Left lung (tissue), 10 donors: ENCODE data around the gene ZNF324B. TPM values are rescaled to one million over a fixed set of nuclear protein-coding genes. Genes with fewer than 3 reads are reported as not detected.

Experiments used
- ATAC-seq: fragments of 200-7000 bp; cut with Tn5 transposase; one replicate; pipeline ENCODE4 v1.9.1; 2020; ENCODE audit warnings: moderate library complexity
- DNase-seq, 4 donors: peaks; one replicate each; pipeline ENCODE4 v3.0.0-alpha.2; 2013 to 2020
- H3K27ac ChIP-seq, 2 donors: fragments of 200-600 bp; sonication (generic) in 1 of 2; one replicate each; pipeline versions ENCODE4 v1.5.0 to v1.8.0; 2020 to 2021
- H3K27me3 ChIP-seq, 2 donors: fragments of 200-600 bp; sonication (generic) in 1 of 2; one replicate each; pipeline versions ENCODE4 v1.5.0 to v1.8.0; 2020 to 2021
- H3K36me3 ChIP-seq, 2 donors: fragments of 200-600 bp; sonication (generic) in 1 of 2; one replicate each; pipeline versions ENCODE4 v1.5.0 to v1.8.0; 2020 to 2021
- H3K4me1 ChIP-seq, 2 donors: fragments of 200-600 bp; one replicate each; pipeline ENCODE4 v1.8.0; 2021
- H3K4me3 ChIP-seq, 2 donors: fragments of 200-600 bp; sonication (generic) in 1 of 2; one replicate each; pipeline versions ENCODE4 v1.5.0 to v1.8.0; 2020 to 2021; ENCODE audit warnings: mild to moderate bottlenecking in 1 of 2
- H3K9me3 ChIP-seq, 2 donors: fragments of 200-600 bp; sonication (generic) in 1 of 2; one replicate each; pipeline versions ENCODE4 v1.5.0 to v1.8.0; 2020 to 2021
- CTCF ChIP-seq, 2 donors: fragments of 200-600 bp; sonication (generic) in 1 of 2; IDR thresholded peaks; one replicate each; pipeline versions ENCODE4 v1.5.0 to v1.8.0; 2021; ENCODE audit warnings: antibody characterized with exemption in 2 of 2
- intact Hi-C, 2 donors: fragments of 100-400 bp; cut with DNase I; formaldehyde crosslinking; loops; one replicate each; pipeline versions ENCODE4 v1.11.2 to v1.14.2; 2022
- polyA plus RNA-seq, 6 donors: library from polyadenylated mRNA; unstranded; fragments of 120-200 nt; gene quantifications; one replicate each; pipeline ENCODE4 v1.2.1, GENCODE V29; 2013; ENCODE audit not compliant: insufficient read length in 6 of 6
- total RNA-seq, 2 donors: library from RNA; stranded (reverse); fragmentation: NEBNext Ultra II Directional; extraction: Animal tissue kit (Norgen Biotek cat#: 25700); gene quantifications; one replicate each; pipeline ENCODE4 v1.2.1, GENCODE V29; 2021
- donor health status: DM: no; HTN: yes; CAD: no.
- donor health status: DM: no; HTN: no; CAD: no.

The ZNF324B gene
- total and polyA plus RNA-seq, 8 donors: 5.2 to 7.8 (median 6.7) TPM

GRCh38 chr19:58456111-58456510, 4.7 kb downstream of the ZNF324B start:
- H3K9me3 ChIP-seq: no peaks in the 10 kb centered on the region
- peaks cover 0 to 6% of the 10 kb centered on the region in 2 donors for H3K4me1 ChIP-seq
- intact Hi-C loops: no loop called here
- DNase-seq: no peak
- H3K27ac ChIP-seq: no peak overlapping the region
- ATAC-seq: no peak
- peaks cover 0 to 36% of the 10 kb centered on the region in 2 donors for H3K36me3 ChIP-seq
- no peak overlapping the region for H3K4me3 ChIP-seq
- H3K27me3 ChIP-seq: no peaks in the 10 kb centered on the region
- no peak for TF ChIP-seq CTCF (IDR thresholded peaks at IDR 0.05)

GRCh38 chr19:58460039-58460438, 8.6 kb downstream of the ZNF324B start:
- intact Hi-C loops: no loop called here
- no peak for DNase-seq
- Histone ChIP-seq H3K9me3 (no peaks in the 10 kb centered on the region), H3K27me3 (no peaks in the 10 kb centered on the region), H3K4me1 (no peaks in the 10 kb centered on the region), H3K4me3 (no peak overlapping the region), H3K27ac (no peak overlapping the region), H3K36me3 (peaks cover 0 to 21% of the 10 kb centered on the region in 2 donors)
- no peak for ATAC-seq
- TF ChIP-seq CTCF (IDR thresholded peaks at IDR 0.05): no peak

- no peaks in the 10 kb centered on the region for H3K27me3 ChIP-seq
- peak overlapping the region in 1 of 2 donors; percentile 82 for H3K27ac ChIP-seq
- ATAC-seq (peak; percentile 39), DNase-seq (no peak)
- H3K4me1 ChIP-seq: peaks cover 6 to 16% of the 10 kb centered on the region in 2 donors
- intact Hi-C loops: no loop called here
- H3K4me3 ChIP-seq: peak overlapping the region; percentile 97 to 99
- peaks cover 0 to 20% of the 10 kb centered on the region in 2 donors for H3K36me3 ChIP-seq
- no peak for TF ChIP-seq CTCF (IDR thresholded peaks at IDR 0.05)
- no peaks in the 10 kb centered on the region for H3K9me3 ChIP-seq
These were observed 14.8 kb downstream of the ZNF324B start for GRCh38 chr19:58466089-58466759.

- Histone ChIP-seq H3K27me3 (no peaks in the 10 kb centered on the region), H3K9me3 (no peaks in the 10 kb centered on the region), H3K36me3 (peaks cover 0 to 28% of the 10 kb centered on the region in 2 donors), H3K4me3 (peak within 1 kb of the TSS; percentile 97 to 99), H3K4me1 (peaks cover 6 to 16% of the 10 kb centered on the region in 2 donors), H3K27ac (peak within 1 kb of the TSS; percentile 19 to 82)
- TF ChIP-seq CTCF (IDR thresholded peaks at IDR 0.05): no peak
- ATAC-seq (peak; percentile 99), DNase-seq (peak; percentile 95 to 99 (median 98))
- intact Hi-C loops: no loop called here
These were observed 15.6 kb downstream of the ZNF324B start, which contains the start of gene ZNF324 for GRCh38 chr19:58466760-58467589. Gene ZNF324 (plus strand): TSS chr19:58467080. CDS start chr19:58469186, 2,106 bp downstream.
